CD4-positive, alpha-beta T cell treated with Interleukin-12 subunit alpha and Interleukin-12 subunit beta, for 1 hour (primary cell): ENCODE measurements around the gene AOC2.
"Not testable (repeated sequence)": the region's sequence is repeated elsewhere in the genome, so short reads cannot be mapped to it uniquely, and the experiment has no call there.

Experiments used
- DNase-seq: peaks from one replicate; pipeline ENCODE4 v3.0.0-alpha.2; 2020

AOC2 gene

DNA sequence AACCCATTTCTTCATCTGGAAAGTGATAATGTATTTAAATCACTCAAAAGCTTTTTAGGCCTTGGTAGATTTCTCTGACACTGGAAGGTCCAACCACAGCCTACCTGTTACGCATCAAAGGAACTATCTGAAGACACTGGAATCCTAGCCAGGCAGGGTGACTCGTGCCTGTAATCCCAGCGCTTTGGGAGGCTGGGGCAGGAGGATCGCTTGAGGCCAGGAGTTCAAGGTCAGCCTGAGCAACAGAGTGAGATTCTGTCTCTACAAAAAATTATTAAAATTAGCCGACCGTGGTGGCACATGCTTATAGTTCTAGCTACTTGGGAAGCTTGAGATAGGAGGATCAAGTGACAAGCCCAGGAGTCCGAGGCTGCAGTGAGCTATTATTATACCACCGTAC, 37.8 kb downstream of the AOC2 start:
- no peak for DNase-seq

DNA sequence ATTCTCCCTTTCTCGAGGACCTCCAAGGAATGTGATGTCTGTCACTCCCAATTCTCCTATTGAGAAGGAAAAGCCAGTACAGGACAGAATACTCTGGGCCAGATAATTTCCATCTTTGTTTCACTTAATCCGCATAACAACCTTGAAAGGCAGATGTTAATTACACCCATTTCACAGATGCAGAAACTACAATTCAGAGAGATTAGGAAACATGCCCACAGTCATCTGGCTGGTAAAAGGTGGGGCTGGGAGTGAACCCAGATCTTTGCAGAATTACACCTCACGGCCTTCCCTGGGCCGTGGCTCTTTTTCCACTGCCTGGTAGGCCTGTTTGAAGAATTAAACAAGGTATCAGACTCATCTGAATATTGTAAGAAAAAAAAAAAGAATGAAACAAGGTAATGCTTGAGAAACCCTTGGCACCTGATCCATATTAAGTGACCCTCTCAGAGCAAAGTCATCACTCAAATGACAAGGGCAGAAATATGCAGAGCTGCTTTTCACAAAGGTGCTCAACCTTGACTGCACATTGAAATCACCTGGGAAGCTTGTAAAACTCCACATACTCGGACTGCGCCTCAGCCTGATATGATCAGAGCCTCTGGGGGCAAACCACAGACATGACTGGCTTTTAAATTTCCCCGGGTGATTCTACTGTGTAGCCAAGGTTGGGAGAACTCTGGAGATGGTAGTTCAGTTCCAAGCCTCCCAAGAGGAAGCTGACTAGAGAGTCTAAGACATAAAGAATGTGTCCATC, 39.6 kb downstream of the AOC2 start:
- DNase-seq: no peak

DNA sequence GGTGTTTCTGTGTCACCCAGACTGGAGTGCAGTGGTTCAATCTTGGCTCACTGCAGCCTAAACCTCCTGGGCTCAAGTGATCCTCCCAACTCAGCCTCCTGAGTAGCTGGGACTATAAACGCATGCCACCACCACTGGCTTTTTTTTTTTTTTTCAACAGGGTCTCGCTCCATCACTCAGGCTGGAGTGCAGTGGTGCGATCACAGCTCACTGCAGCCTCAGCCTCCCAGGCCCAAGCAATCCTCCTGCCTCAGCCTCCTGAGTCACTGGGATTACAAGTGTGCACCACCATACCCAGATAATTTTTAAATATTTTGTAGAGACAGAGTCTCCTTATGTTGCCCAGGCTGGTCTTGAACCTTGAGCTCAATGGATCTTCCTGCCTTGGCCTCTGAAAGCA, 41.4 kb downstream of the AOC2 start:
- DNase-seq: not testable (repeated sequence)

- DNase-seq: no peak
These were observed 42.1 kb downstream of the AOC2 start for GRCh38 chr17:42886283-42887176.

- no peak for DNase-seq
These were observed 45.4 kb downstream of the AOC2 start for GRCh38 chr17:42889809-42890208.

- no peak for DNase-seq
These were observed 47.3 kb downstream of the AOC2 start for GRCh38 chr17:42891539-42892152.

GRCh38 chr17:42893359-42893758, 49.0 kb downstream of the AOC2 start:
- no peak for DNase-seq

DNA sequence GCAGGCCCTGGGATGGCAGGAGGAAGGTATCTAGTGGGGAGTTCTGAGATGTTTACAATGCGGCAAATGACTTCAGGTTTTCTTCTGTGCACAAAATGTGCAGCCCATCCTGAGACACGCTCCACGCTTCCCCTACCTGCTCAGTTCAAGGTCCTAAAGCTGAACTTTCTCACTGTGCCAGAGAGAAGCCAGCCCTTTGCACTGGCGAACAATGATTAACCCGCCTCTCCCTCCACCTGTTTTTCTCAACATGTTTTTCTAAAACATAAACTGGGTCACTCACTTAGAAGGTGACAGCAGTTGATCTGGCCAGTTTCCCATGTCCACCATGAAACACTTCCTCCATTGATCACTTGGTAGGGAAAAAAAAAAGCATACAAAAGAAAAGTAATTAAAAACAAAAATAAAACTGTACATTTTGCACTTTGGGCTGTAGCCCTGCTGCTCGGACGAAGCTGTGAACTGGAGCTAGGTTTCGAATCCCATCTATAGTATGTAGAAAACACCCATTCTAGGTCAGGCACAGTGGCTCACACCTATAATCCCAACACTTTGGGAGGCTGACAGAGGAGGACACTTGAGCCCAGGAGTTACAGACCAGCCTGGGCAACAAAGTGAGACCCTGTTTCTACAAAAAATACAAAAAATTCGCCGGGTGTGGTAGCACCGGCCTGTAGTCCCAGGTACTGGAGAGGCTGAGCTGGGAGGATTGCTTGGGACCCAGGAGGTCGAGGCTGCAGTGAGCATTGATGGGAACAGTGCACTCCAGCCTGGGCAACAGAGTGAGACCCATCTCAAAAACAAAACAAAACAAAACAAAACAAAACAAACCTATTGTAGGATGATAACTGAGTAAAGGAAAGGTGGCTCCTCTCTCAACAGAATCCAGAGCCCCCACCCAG, 50.2 kb downstream of the AOC2 start:
- DNase-seq: no peak

DNA sequence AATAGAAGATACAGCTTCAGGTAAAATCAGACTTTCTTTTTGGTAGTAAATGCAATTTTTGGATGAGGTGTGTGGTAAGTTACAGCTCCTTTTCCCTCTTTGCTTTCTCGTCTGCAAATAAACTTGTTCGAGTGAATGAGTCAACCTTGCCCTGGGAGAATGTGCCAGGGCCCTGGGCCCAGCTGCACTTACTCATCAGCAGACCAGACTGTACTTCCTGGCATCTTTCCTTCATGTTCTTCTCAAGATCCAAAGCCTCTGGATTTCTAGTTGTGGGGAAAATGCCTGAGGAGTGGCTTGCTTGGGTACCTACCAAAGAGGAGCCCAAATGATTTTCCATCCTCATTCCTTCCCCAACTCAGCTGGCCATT, 50.8 kb downstream of the AOC2 start:
- DNase-seq: no peak

GRCh38 chr17:42898147-42898811, 53.9 kb downstream of the AOC2 start:
- DNase-seq: no peak

DNA sequence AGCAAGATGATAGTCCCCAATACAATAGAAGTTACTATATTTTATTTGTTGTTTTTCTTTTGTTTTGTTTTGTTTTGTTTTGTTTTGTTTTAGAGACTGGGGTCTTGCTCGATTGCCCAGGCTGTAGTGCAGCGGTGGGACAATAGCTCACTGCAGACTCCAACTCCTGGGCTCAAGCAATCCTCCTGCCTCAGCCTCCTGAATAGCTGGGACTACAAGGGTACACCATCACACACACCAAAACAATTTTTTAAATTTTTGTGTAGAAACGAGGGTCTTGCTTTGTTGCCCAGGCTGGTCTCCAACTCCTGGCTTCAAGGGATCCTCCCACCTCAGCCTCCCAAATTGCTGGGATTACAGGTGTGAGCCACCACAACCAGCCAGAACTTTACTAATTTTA, 55.6 kb downstream of the AOC2 start:
- not testable (repeated sequence) for DNase-seq
